Measurements from ENCODE around the gene CFAP100.

CFAP100 gene

GRCh38 chr3:126484662-126485061 lies 90.0 kb downstream of the CFAP100 start:
- no peak for FAIRE-seq

GRCh38 chr3:126485176-126485897 lies 90.6 kb downstream of the CFAP100 start:
- no peak for FAIRE-seq

- no peak for FAIRE-seq
Observed at GRCh38 chr3:126485956-126486355, 91.2 kb downstream of the CFAP100 start.
